ENCODE results near the gene ABTB2. TPM values are rescaled to one million over a fixed set of nuclear protein-coding genes. Genes with fewer than 3 reads are reported as not detected.

The ABTB2 gene
- total and polyA plus RNA-seq, 2 experiments from 2014 or later = 2.6 to 12.1 TPM

DNA sequence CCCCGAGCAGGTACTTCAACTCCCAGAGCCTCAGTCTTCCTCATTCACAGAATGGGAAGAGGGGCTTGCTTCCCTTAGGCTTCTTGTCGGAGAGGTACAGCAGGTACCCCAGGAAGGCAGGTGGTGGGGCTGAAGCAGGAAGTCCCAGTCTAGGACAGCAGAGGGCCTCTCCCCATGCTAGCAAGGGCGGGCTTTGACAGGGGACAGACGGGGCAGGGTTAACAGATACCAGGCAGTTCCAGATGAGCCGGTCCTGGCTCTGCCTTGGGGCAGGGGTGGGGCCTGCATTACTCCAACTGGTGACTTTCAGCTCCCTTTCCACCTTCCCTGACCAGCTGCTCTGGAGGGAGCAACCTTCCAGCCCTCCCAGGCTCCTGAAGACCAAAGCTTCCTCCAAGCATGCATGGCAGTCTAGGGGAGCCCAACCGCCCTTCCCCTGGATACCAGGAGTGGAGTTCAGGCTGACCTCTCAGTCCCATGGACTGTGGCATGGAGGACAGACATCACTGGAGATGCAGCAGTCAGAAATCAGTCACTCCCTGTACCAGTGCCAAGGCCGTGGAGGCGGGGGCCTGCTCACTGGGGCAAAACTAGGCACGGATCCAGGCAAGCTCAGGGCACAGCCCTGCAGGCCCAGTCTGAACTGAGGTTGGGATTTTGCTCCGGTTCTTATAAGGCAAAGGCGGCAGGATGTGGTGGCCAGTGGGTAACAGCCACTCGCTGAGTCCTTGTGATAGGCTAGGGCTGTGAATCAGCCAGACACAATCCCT, 191.8 kb downstream of the ABTB2 start:
- H3F3A ChIP-seq (replicated peaks; ENCODE audit: low read depth) = no peaks in the 10 kb centered on the region
- Mint-ChIP-seq H3K36me3 (ENCODE audit: low read depth) (peaks cover 13% of the 10 kb centered on the region; the same call in 2 of the 3 replicates), H3K9me3 (no peaks in the 10 kb centered on the region; the same call in 2 of the 3 replicates), H3K4me1 (peaks cover 4% of the 10 kb centered on the region; the same call in 1 of the 3 replicates), H3K4me3 (no peak overlapping the region), H3K27ac (no peak overlapping the region), H3K27me3 (ENCODE audit: insufficient read depth, low read depth, poor library complexity) (peaks cover 7% of the 10 kb centered on the region)
- no peaks in the 10 kb centered on the region; the same call in 1 of the 2 replicates for H4K20me1 ChIP-seq (replicated peaks; ENCODE audit: insufficient read depth)
- ATAC-seq (peak; percentile 73), DNase-seq (ENCODE audit: low spot score) (peak; percentile 30)
- H3K9me2 ChIP-seq (ENCODE audit: insufficient read depth) = no peaks in the 10 kb centered on the region
- no peaks in the 10 kb centered on the region for H3K36me3 ChIP-seq (ENCODE audit: insufficient read depth)
- no peak overlapping the region for H3K27ac ChIP-seq (ENCODE audit: low read depth)
- H3K79me2 ChIP-seq (replicated peaks; ENCODE audit: insufficient read depth) = no peaks in the 10 kb centered on the region
- no peak overlapping the region for H3K4me3 ChIP-seq
- no peak for TF ChIP-seq ZNF331 (CRISPR knock-in tag; IDR thresholded peaks at IDR 0.05; ENCODE audit: low read depth)
- TF ChIP-seq, protein P1, sequence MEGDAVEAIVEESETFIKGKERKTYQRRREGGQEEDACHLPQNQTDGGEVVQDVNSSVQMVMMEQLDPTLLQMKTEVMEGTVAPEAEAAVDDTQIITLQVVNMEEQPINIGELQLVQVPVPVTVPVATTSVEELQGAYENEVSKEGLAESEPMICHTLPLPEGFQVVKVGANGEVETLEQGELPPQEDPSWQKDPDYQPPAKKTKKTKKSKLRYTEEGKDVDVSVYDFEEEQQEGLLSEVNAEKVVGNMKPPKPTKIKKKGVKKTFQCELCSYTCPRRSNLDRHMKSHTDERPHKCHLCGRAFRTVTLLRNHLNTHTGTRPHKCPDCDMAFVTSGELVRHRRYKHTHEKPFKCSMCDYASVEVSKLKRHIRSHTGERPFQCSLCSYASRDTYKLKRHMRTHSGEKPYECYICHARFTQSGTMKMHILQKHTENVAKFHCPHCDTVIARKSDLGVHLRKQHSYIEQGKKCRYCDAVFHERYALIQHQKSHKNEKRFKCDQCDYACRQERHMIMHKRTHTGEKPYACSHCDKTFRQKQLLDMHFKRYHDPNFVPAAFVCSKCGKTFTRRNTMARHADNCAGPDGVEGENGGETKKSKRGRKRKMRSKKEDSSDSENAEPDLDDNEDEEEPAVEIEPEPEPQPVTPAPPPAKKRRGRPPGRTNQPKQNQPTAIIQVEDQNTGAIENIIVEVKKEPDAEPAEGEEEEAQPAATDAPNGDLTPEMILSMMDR (conservative IDR thresholded peaks at IDR 0.05; ENCODE audit: low read depth in 2 of 2) = peak in 1 of 2 experiments; percentile 41; a peak in 3 of 4 replicates
- no peak overlapping the region for H2AFZ ChIP-seq
- H3K27me3 ChIP-seq (ENCODE audit: insufficient read depth) = no peaks in the 10 kb centered on the region
- no peaks in the 10 kb centered on the region for H3K4me1 ChIP-seq (ENCODE audit: insufficient read depth)
- H3K4me2 ChIP-seq = no peak overlapping the region

DNA sequence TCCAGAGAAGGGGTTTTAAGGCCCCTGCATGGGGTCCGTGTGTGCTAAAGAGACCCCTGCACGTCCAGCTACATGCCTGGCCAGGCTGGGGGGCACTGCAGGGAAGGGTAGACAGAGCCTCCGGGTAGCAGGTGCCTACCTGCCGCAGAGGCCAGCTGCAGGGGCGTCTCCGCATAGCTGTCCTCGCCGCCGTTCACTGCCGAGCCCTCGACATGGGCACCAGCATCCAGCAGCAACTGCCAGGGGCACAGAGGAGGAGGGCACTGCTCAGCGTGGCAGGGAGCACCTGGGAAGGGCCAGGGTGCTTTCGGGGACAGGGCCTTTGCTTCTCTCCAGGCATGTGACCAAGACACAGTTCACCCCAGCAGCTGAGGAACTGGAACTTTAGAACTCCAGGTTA, 192.7 kb downstream of the ABTB2 start:
- H3K9me2 ChIP-seq (ENCODE audit: insufficient read depth) = no peaks in the 10 kb centered on the region
- no peak overlapping the region for H3K4me2 ChIP-seq
- Mint-ChIP-seq H3K27ac (no peak overlapping the region), H3K27me3 (ENCODE audit: insufficient read depth, low read depth, poor library complexity) (peaks cover 6% of the 10 kb centered on the region), H3K4me1 (peaks cover 4% of the 10 kb centered on the region; the same call in 1 of the 3 replicates), H3K36me3 (ENCODE audit: low read depth) (peaks cover 15% of the 10 kb centered on the region), H3K4me3 (no peak overlapping the region), H3K9me3 (no peaks in the 10 kb centered on the region; the same call in 2 of the 3 replicates)
- TF ChIP-seq CREB1 (CRISPR knock-in tag; IDR thresholded peaks at IDR 0.05; ENCODE audit: low read depth) = no peak
- TF ChIP-seq, protein P2, sequence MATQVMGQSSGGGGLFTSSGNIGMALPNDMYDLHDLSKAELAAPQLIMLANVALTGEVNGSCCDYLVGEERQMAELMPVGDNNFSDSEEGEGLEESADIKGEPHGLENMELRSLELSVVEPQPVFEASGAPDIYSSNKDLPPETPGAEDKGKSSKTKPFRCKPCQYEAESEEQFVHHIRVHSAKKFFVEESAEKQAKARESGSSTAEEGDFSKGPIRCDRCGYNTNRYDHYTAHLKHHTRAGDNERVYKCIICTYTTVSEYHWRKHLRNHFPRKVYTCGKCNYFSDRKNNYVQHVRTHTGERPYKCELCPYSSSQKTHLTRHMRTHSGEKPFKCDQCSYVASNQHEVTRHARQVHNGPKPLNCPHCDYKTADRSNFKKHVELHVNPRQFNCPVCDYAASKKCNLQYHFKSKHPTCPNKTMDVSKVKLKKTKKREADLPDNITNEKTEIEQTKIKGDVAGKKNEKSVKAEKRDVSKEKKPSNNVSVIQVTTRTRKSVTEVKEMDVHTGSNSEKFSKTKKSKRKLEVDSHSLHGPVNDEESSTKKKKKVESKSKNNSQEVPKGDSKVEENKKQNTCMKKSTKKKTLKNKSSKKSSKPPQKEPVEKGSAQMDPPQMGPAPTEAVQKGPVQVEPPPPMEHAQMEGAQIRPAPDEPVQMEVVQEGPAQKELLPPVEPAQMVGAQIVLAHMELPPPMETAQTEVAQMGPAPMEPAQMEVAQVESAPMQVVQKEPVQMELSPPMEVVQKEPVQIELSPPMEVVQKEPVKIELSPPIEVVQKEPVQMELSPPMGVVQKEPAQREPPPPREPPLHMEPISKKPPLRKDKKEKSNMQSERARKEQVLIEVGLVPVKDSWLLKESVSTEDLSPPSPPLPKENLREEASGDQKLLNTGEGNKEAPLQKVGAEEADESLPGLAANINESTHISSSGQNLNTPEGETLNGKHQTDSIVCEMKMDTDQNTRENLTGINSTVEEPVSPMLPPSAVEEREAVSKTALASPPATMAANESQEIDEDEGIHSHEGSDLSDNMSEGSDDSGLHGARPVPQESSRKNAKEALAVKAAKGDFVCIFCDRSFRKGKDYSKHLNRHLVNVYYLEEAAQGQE (IDR thresholded peaks at IDR 0.05; ENCODE audit: unreplicated experiment) = no peak
- no peak for TF ChIP-seq JUNB (IDR thresholded peaks at IDR 0.05; ENCODE audit: unreplicated experiment)
- TF ChIP-seq, protein P1 (conservative IDR thresholded peaks at IDR 0.05; ENCODE audit: low read depth in 2 of 2) = no peak
- no peak for TF ChIP-seq EZH2phosphoT487 (IDR thresholded peaks at IDR 0.05; ENCODE audit: unreplicated experiment)
- TF ChIP-seq EZH2 (IDR thresholded peaks at IDR 0.05; ENCODE audit: low read depth, unreplicated experiment) = no peak
- no peak for TF ChIP-seq ZNF331 (CRISPR knock-in tag; IDR thresholded peaks at IDR 0.05; ENCODE audit: low read depth)
- TF ChIP-seq, protein P3, sequence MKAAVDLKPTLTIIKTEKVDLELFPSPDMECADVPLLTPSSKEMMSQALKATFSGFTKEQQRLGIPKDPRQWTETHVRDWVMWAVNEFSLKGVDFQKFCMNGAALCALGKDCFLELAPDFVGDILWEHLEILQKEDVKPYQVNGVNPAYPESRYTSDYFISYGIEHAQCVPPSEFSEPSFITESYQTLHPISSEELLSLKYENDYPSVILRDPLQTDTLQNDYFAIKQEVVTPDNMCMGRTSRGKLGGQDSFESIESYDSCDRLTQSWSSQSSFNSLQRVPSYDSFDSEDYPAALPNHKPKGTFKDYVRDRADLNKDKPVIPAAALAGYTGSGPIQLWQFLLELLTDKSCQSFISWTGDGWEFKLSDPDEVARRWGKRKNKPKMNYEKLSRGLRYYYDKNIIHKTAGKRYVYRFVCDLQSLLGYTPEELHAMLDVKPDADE (IDR thresholded peaks at IDR 0.05) = no peak
- H3K4me1 ChIP-seq (ENCODE audit: insufficient read depth) = no peaks in the 10 kb centered on the region
- H4K20me1 ChIP-seq (replicated peaks; ENCODE audit: insufficient read depth) = no peaks in the 10 kb centered on the region; the same call in 1 of the 2 replicates
- no peaks in the 10 kb centered on the region for H3K79me2 ChIP-seq (replicated peaks; ENCODE audit: insufficient read depth)
- no peak for ATAC-seq
- H2AFZ ChIP-seq = no peak overlapping the region
- H3K36me3 ChIP-seq (ENCODE audit: insufficient read depth) = no peaks in the 10 kb centered on the region
- H3K27ac ChIP-seq (ENCODE audit: low read depth) = no peak overlapping the region
- DNase-seq (ENCODE audit: low spot score) = no peak
- H3F3A ChIP-seq (replicated peaks; ENCODE audit: low read depth) = no peaks in the 10 kb centered on the region
- H3K27me3 ChIP-seq (ENCODE audit: insufficient read depth) = no peaks in the 10 kb centered on the region
- H3K4me3 ChIP-seq = no peak overlapping the region

All from GM23338 (cell line).